ENCODE data around the gene PKMYT1.
A peak's percentile ranks its signal among the peaks of the same experiment; 100 is the strongest.

The PKMYT1 gene

DNA sequence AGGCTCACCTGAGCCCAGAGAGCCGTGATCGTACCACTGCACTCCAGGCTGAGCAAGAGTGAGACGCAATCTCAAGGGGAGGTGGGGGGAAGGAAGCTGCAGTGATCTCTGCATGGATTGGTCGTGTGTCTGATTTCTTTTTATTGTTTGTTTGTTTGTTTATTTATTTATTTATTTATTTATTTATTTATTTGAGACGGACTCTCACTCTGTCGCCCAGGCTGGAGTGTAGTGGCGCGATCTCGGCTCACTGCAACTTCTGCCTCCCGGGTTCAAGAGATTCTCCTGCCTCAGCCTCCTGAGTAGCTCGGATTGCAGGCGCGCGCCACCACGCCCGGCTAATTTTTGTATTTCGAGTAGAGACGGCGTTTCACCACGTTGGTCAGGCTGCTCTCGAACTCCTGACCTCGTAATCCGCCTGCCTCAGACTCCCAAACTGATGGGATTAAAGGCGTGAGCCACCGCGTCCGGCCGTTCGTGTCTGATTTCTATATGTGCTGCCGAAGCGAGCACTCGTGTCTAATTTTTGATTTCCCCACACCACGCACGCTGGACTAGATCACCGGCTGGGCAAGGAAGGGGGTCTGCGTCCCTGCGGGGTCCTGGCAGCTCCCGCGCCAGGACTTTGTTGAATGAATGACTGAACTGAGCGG, 39.5 kb upstream of the PKMYT1 start:
- TF ChIP-seq CTCF (IDR thresholded peaks at IDR 0.05; ENCODE audit: low read depth, low read length, missing control alignments): no peak
- Histone ChIP-seq H3K36me3 (replicated peaks) (peaks cover 10% of the 10 kb centered on the region), H3K27me3 (replicated peaks) (no peaks in the 10 kb centered on the region), H3K4me3 (ENCODE audit: low read depth, low read length) (peak overlapping the region; percentile 95), H3K27ac (no peak overlapping the region)
- in situ Hi-C loops (cut with HindIII; ENCODE audit: low pct_ligation_motif_present, low sequenced_read_pairs): no loop called here
- no peak for DNase-seq

DNA sequence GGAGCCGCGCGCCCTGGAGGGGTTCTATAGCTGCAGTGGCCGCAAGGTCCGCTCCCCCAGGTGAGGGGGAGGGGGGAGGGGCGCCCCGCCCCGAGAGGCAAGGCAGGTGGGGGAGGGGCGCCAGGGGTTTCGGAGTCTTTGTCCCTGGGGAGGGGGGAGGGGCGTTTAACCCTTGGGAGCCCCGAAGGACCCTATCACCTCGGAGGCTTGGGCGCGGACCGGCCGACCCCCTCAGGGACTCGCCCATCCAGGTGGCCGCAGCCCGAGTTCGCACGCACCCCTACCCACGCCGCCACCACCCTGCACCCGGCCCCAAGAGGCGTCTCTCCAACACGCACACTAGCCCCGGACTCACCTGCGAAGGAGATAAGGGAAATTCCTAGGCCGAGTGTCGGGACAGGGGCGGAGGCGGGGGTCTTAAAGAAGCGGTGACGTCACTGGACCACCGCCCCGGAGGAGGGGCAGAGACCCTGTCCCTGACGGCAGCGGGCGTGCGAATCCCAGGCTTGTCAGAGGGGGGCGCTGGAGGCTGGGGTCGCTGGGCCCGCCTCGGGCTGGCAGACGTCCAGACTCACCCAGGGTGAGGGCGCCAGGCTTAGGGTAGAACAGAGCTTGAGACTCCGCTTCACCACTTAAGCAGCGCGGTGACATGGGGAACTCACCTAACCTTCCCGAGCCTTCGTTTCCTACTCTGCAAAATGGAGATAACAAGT, 37.7 kb upstream of the PKMYT1 start, which contains the start of gene CLDN6:
Gene CLDN6 (minus strand): TSS at position 390 of the 713 bp plus-strand sequence. CDS start 2,162 bp downstream, outside the sequence.
- Histone ChIP-seq H3K4me3 (ENCODE audit: low read depth, low read length) (no peak within 1 kb of the TSS), H3K27ac (no peak within 1 kb of the TSS), H3K36me3 (replicated peaks) (peaks cover 9% of the 10 kb centered on the region), H3K27me3 (replicated peaks) (peaks cover 14% of the 10 kb centered on the region)
- TF ChIP-seq CTCF (IDR thresholded peaks at IDR 0.05; ENCODE audit: low read depth, low read length, missing control alignments): peak; percentile 61
- in situ Hi-C loops (cut with HindIII; ENCODE audit: low pct_ligation_motif_present, low sequenced_read_pairs): no loop called here
- DNase-seq: no peak

- peaks cover 20% of the 10 kb centered on the region for H3K27me3 ChIP-seq (replicated peaks)
- H3K27ac ChIP-seq: no peak overlapping the region
- TF ChIP-seq CTCF (IDR thresholded peaks at IDR 0.05; ENCODE audit: low read depth, low read length, missing control alignments): no peak
- H3K36me3 ChIP-seq (replicated peaks): peaks cover 4% of the 10 kb centered on the region
- DNase-seq: no peak
- H3K4me3 ChIP-seq (ENCODE audit: low read depth, low read length): no peak overlapping the region
- in situ Hi-C loops (cut with HindIII; ENCODE audit: low pct_ligation_motif_present, low sequenced_read_pairs): no loop called here
These were observed 37.1 kb upstream of the PKMYT1 start for GRCh38 chr16:3017344-3017743.

DNA sequence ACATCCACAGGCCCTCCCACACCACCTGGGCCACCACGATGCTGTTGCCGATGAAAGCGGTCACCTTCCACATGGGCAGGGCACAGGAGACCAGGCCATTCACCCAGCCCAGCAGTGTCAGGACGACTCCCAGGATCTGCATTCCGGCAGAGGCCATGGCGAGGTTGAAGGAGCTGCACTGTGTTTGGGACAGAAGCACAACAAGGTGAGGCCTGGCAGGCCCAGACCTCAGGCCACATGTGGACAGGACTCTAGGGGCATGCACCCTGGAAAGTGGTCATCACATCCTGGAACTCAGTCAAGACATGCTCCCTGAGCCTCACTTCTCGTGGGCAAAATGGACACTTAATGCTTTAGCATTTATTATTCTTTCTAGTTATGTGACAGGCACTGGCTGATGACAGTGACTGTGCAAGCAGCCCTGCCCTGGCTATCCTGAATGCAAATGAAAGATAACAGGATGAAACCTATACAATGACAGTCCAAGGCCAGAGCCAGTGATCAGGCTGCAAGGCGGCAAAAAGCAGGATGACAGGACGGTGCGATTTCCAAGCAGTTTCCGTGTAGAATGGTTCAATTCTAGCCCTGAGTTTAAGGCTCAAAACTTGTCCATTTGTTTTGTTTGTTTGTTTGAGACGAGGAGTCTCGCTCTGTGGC, 35.7 kb upstream of the PKMYT1 start:
- no peak overlapping the region for H3K27ac ChIP-seq
- no peak for DNase-seq
- no peaks in the 10 kb centered on the region for H3K36me3 ChIP-seq (replicated peaks)
- H3K27me3 ChIP-seq (replicated peaks): peaks cover 32% of the 10 kb centered on the region
- no peak for TF ChIP-seq CTCF (IDR thresholded peaks at IDR 0.05; ENCODE audit: low read depth, low read length, missing control alignments)
- H3K4me3 ChIP-seq (ENCODE audit: low read depth, low read length): no peak overlapping the region
- in situ Hi-C loops (cut with HindIII; ENCODE audit: low pct_ligation_motif_present, low sequenced_read_pairs): no loop called here

- Histone ChIP-seq H3K27ac (no peak overlapping the region), H3K36me3 (replicated peaks) (no peaks in the 10 kb centered on the region), H3K4me3 (ENCODE audit: low read depth, low read length) (no peak overlapping the region), H3K27me3 (replicated peaks) (peaks cover 33% of the 10 kb centered on the region)
- no peak for TF ChIP-seq CTCF (IDR thresholded peaks at IDR 0.05; ENCODE audit: low read depth, low read length, missing control alignments)
- no peak for DNase-seq
- in situ Hi-C loops (cut with HindIII; ENCODE audit: low pct_ligation_motif_present, low sequenced_read_pairs): no loop called here
These were observed 34.7 kb upstream of the PKMYT1 start for GRCh38 chr16:3014971-3015370.
